ENCODE measurements around the gene EYS. TPM values are rescaled to one million over a fixed set of nuclear protein-coding genes. Genes with fewer than 3 reads are reported as not detected.

The EYS gene
- total RNA-seq, 1 donor from 2014 or later: 0.06 TPM

DNA sequence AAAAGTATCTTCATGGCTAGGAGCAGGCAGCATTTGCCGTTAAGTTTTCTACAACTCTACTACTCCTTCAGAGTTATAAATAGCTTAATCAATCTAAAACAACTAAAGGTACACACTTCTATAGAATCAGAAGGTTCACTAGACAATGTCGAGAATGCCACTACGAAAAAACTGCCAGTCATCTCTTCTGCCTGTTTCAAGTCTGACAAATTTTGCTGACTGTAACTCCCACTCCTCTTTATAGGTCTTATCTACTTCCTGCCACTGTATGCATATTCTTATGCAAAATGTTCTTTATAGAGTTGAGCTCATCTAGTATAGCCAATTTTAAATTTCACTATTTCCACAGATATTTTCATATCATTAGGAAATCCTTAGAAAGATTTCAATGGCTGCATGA is 160.1 kb downstream of the EYS start:
- TF ChIP-seq, protein P1, sequence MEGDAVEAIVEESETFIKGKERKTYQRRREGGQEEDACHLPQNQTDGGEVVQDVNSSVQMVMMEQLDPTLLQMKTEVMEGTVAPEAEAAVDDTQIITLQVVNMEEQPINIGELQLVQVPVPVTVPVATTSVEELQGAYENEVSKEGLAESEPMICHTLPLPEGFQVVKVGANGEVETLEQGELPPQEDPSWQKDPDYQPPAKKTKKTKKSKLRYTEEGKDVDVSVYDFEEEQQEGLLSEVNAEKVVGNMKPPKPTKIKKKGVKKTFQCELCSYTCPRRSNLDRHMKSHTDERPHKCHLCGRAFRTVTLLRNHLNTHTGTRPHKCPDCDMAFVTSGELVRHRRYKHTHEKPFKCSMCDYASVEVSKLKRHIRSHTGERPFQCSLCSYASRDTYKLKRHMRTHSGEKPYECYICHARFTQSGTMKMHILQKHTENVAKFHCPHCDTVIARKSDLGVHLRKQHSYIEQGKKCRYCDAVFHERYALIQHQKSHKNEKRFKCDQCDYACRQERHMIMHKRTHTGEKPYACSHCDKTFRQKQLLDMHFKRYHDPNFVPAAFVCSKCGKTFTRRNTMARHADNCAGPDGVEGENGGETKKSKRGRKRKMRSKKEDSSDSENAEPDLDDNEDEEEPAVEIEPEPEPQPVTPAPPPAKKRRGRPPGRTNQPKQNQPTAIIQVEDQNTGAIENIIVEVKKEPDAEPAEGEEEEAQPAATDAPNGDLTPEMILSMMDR (conservative IDR thresholded peaks at IDR 0.05; ENCODE audit: low read depth, low read length): no peak
- no peak overlapping the region for H3K4me3 ChIP-seq (ENCODE audit: low read depth, low read length)
- DNase-seq (ENCODE audit: low read depth): no peak

DNA sequence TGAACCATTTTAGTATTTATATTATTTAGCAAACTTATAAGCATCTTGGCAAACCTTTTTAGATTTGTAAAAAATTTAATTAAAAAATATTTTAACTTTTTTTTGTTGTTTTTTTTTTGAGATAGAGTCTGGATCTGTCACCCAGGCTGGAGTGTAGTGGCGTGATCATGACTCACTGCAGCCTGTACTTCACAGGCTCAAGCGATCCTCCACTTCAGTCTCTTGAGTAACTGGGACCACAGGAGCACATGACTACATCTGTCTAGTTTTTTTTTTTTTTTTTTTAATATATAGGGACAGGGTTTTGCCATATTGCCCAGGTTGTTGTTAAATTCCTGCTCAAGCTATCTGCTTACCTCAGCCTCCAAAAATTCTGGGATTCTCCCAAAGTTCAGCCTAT is 161.1 kb downstream of the EYS start:
- DNase-seq (ENCODE audit: low read depth): no peak
- TF ChIP-seq, protein P1 (conservative IDR thresholded peaks at IDR 0.05; ENCODE audit: low read depth, low read length): no peak
- no peak overlapping the region for H3K4me3 ChIP-seq (ENCODE audit: low read depth, low read length)

DNA sequence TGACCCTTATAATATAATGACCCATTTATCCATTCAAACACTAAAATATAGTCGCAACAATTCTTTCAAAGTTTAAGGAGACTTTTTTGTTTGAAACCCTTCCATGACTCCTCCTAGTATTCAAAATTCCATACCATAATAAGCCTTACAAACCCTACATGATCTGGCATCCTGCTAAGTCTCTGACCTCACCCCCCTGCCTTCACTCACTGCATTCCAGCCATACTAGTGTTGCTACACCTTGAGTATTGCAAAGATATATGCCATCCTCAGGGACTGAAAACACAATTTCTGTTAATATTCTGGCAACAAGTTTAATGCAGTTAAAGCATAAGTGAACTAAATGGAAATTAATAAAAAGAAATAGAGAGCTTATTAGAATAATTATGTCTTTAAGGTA is 168.4 kb downstream of the EYS start:
- no peak overlapping the region for H3K4me3 ChIP-seq (ENCODE audit: low read depth, low read length)
- no peak for DNase-seq (ENCODE audit: low read depth)
- TF ChIP-seq, protein P1 (conservative IDR thresholded peaks at IDR 0.05; ENCODE audit: low read depth, low read length): no peak

DNA sequence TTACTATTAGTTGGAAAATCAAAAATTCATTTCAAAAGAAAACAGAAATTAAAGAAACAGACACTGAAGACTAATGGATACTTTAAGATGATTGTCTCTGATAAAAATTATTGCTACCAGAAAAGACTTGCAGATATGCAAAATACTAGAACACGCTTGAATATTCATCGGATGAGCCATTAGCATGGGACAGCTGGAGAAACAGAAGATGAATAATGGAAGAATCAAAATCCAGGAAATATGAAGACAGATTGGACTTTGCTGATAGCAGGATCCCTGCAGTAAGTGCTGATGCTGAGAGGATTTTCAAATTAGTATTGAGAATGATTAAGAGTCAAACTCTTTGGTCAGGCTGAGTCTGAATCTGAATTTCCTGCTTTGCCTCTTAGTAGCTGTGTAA is 169.4 kb downstream of the EYS start:
- TF ChIP-seq, protein P1 (conservative IDR thresholded peaks at IDR 0.05; ENCODE audit: low read depth, low read length): no peak
- no peak overlapping the region for H3K4me3 ChIP-seq (ENCODE audit: low read depth, low read length)
- no peak for DNase-seq (ENCODE audit: low read depth)

DNA sequence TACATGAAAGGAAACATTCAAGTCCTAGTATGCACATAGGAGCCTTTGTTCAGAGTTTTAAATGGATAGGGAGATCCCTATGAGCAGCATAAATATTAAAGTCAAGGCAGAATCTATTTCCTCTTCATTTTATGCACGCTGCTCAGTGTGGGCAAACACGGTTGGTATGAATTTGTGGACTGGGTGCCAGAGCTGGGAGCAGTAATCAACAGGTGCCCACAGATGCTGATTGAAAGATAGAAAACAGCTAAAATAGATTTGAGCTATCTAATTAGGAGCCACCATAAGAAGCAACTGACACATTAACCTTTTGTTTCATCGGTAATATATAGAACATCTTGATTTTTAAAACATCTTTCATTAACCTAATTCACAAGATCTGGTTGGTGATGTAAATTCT is 175.5 kb downstream of the EYS start:
- DNase-seq (ENCODE audit: low read depth): no peak
- no peak overlapping the region for H3K4me3 ChIP-seq (ENCODE audit: low read depth, low read length)
- TF ChIP-seq, protein P1 (conservative IDR thresholded peaks at IDR 0.05; ENCODE audit: low read depth, low read length): no peak

DNA sequence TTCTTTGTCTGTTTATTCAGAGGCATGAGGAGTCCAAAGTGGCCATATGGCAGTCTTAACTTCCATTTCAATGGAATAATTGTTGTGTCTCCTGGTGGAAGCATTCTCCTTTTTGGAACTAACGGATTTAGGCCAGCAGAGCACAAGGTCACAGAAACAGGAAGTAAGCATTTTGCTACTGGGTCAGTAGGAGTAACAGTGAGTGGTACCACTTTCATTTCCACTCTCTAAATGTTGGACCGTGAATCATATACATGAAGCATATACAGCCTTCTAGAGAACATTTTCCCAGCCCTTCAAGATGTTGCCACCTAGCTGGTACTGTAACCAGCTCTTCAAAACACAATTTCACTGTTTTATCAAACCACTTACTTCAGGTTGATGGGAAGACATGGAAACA is 182.8 kb downstream of the EYS start:
- H3K4me3 ChIP-seq (ENCODE audit: low read depth, low read length): no peak overlapping the region
- DNase-seq (ENCODE audit: low read depth): no peak
- TF ChIP-seq, protein P1 (conservative IDR thresholded peaks at IDR 0.05; ENCODE audit: low read depth, low read length): no peak

DNA sequence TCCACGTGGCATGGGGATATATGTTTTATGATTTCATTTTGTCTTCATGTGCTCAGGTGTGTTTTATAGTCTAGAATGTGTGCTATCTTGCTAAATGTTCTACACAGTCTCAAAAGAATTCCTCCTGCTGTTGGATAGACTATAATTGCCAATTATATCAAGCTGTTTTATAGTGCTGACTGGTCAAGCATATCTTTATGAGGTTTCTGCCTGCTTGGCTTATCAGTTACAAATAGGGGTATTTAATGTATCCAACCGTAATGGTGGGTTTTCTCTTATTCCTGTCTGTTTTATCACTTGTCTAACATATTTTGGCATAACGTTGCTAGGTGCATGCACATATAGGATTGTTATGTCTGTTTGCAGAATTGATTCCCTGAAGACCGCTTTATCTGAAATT is 201.3 kb downstream of the EYS start:
- no peak for DNase-seq (ENCODE audit: low read depth)
- no peak overlapping the region for H3K4me3 ChIP-seq (ENCODE audit: low read depth, low read length)
- TF ChIP-seq, protein P1 (conservative IDR thresholded peaks at IDR 0.05; ENCODE audit: low read depth, low read length): no peak

Measured in epithelial cell of proximal tubule (primary cell).